ENCODE results near the gene UACA.
"Not testable (repeated sequence)": the region's sequence is repeated elsewhere in the genome, so short reads cannot be mapped to it uniquely, and the experiment has no call there.

The UACA gene

DNA sequence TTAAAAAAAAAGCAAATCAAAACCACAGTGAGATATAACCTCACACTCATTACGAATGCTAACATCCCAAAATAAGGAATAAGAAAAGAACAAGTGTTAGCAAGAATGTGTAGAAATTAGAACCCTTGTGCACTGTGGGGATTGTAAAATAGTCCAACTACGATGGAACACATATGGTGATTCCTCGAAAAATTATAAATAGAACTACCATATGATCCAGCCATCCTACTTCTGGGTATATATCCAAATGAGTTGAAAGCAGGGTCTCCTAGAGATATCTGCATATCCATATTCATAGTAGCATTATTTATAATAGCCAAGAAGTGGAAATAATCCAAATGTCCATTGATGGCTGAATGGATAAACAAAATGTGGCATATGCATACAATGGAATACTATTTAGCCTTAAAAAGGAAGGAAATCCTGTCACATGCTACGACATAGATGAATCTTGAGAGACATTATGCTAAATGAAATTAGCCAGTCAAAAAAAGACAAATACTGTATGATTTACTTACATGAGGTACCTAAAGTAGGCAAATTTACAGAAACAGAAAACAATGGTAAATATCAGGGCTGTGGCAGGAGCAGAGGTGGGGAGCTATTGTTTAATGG is 55.6 kb downstream of the UACA start:
- no peak for DNase-seq

DNA sequence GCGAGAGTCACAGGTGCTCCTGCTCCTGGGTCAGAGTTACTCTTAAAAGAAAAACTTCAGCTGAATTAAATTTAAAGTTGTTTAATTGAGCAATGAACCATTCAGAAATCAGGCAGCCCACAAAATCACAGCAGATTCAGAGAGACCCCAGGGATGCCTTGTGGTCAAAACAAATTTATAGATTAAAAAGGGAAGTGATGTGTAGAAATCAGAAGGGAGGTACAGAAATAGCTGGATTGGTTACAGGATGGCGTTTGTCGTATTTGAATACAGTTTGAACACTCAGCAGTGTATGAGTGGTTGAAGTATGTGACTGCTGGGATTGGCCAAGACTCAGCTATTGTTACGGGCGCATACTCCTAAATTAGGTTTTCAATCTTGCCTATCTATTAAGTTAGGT is 58.6 kb downstream of the UACA start:
- DNase-seq: no peak

- no peak for DNase-seq
Observed at GRCh38 chr15:70704166-70704565, 59.2 kb downstream of the UACA start.

GRCh38 chr15:70703096-70703878 is 60.1 kb downstream of the UACA start:
- DNase-seq: no peak

GRCh38 chr15:70702584-70702983 is 60.8 kb downstream of the UACA start:
- DNase-seq: no peak

DNA sequence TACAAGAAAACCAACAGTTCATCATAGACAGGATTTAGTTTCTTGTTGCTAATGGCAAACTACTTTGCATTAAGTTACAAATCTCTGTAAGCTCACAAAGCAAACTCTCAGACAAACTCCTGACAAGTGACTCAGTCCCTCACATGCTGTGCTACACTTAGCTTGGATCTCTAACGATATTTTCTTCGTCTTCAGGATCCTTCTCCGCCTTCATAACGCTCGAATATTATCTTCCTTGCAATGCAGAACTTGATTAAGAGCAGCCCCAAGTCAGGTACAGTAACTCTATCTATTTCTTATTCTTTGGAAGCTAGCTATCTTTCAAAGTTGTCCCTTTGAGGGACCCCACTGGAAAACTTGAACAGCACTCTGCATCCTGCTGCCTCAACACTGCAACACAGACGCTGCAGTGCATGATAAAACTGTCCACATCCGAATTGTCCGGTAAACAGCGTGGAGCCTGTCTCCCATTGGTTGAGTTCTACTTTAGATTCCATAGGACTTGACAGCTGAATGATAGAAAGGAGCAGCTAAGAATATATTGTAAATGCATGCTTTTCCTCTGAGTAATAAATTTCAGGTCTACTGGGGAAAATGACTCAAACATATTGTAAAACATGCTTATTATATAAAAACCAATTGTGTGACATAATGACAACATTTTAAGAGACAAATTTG is 61.3 kb downstream of the UACA start:
- no peak for DNase-seq

DNA sequence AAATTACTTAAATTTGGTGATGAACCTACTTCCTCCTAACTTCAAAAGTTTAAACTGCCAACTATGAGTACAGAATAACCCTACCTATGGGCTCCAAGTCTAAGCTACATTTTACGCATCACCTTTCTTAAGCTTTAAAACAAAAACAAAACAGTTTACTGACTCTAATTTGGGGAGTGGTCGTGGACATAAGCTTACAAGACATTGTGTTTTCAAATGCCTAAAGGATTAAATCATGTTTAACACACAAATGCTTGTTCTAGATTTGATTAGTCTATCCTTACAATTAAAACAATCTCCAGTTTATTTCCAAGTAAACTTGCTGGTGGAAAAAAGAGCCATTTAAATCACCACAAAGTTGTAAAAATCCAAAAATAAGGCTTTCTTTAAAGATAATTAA is 62.2 kb downstream of the UACA start:
- DNase-seq: no peak

DNA sequence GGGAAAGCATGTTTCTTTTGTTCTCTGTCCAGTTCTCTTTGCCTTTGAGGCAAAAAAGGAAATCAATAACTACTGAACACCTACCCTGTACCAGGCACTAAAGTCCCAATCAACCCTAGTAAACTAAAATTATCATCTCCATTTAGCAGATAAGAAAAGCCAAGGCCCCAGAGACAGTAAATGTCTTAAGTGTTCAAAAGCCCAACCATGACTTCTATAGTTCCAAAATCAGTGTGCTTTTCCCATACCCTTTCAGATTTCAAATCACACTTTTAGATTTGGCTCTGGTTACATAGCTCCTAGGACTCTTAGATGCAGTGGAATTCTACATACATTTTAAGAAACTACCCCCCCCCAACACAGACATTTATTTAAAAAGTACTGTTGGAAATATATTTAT is 63.5 kb downstream of the UACA start:
- DNase-seq: no peak

GRCh38 chr15:70698836-70699390 is 64.4 kb downstream of the UACA start:
- DNase-seq: no peak

GRCh38 chr15:70698426-70698825 is 64.9 kb downstream of the UACA start:
- no peak for DNase-seq

DNA sequence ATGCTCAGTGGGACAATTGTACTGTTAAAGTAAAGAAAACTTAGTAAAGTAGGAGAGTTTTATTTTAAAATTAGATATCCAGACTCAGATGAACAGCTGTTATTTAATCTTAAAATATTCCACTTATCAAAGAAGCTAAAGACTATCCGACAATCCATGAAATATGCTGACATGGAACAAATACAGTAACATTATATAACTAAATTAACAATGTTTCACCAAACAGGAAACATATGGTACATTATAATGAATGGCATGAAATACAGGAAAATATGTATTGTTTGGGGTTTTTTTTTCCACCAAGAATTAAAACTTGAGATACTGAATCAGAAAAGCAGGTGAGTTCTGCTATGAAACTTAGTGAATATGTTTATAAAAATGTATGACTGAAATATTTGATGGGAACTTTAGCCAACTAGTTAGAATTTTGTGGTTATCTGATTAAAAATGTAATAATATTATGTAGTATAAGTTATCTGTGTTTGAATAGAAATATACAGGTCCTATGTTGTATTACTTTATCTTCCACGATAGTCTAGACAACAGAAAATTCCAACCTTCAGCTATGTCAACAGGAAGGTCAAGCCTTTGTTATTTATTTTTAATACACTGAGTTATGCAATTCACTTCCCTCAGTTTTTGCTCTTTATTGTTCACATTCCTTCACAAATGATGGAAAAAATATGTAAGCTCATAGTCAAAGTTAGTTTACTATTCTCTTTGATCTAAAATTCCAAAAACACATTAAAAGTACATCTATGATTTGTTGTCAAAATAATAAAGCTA is 72.7 kb downstream of the UACA start:
- no peak for DNase-seq

GRCh38 chr15:70690021-70690420 is 73.3 kb downstream of the UACA start:
- no peak for DNase-seq

GRCh38 chr15:70687482-70687881 is 75.9 kb downstream of the UACA start:
- DNase-seq: no peak

DNA sequence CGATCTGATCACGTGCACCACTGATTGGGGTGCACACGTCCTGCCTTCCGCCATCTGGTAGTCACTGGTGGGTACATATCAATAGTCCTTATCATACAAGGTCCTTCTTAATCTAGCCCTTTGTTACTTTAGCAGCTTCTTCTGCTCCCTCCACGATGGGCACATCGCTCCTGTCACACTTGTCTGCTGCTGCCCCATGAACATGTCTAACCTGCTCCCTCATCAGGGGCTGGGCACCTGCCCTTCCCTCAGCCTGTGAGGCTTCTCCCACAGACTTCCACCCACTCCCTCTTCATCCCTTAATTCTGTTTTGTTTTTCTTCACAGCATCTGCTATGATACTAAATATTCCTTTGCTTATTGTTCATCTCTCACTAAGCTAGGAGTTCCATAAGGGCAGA is 82.5 kb downstream of the UACA start:
- DNase-seq: no peak

- DNase-seq: no peak
Observed at GRCh38 chr15:70679919-70680231, 83.5 kb downstream of the UACA start.

GRCh38 chr15:70672081-70672480 is 91.3 kb downstream of the UACA start:
- DNase-seq: no peak

DNA sequence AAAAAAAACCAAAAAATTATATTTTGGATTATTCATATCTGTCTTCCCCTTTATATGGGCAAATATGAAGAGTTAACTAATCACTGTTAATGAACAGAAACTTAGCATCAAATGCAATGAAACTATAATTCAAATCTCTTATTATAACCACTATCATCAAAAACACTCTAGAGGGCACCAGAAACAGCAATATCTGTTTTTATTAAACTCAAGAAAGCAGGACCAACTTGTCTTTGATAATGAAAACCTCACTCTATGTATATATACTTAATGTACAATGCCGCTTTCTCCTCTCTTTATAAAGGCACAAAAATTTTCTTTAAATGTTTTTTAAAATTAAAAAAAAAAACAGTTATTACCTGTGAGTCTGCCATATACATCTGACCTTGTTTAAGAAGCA is 92.7 kb downstream of the UACA start:
- no peak for DNase-seq

DNA sequence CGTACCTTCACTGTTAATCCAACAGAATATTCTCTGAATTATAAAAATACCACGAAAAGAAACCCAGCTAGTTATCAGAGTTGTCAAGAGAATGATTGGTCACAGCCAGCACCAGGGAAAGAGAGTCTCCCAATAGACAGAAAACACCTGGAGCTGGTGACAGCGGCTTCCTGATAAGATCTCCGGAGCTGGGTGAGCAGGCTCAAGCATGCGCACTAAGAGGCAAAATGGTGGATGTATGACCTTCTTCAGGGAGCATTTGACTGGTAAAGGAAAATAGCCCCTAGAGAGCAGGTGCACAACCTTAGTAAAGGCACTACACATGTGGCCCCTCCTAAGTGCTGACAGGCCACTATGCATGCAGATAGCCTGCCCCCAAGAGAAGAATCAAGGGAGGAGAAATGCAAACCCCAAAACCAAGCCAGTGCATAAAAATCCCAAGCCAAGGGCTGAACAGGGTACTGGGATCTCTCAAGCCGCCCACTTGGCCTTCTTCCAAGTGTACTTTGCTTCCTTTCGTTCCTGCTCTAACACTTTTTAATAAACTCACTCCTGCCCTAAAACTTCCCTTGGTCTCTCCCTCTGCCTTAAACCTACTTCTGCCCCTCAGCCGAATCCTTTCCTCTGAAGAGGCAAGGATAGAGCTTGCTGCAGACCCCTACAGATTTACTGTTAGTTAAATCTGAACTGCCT is 93.2 kb downstream of the UACA start:
- no peak for DNase-seq

DNA sequence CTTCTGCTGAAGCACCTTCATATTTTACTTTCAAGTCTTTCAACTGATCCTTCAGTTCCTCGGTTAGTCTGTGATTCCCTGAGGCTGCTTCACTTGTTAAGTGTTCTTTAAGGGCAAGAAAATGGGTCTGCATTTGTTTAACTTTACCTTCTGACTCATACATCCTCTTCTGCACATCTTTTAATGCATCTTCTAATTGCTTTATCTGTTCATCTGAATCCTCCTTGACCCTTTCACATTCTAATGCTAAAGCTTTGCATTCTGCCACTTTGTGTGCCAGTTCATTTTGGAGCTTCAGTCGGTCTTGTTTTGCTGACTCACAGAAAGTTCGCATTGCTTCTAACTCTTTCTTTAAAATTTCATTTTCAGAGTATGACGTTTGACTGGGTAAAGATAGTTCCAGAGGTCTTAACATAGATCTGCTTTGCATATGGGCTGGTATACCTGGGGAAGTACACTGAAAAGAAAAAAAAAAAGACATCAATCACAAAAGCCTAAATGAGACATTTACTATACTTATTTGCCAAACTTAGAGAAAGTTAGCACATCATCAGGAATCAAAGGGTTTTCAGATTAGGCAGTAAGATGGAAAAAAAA is 94.3 kb downstream of the UACA start:
- DNase-seq: no peak

- DNase-seq: no peak
Observed at GRCh38 chr15:70665599-70665998, 97.8 kb downstream of the UACA start.

- DNase-seq: no peak
Observed at GRCh38 chr15:70664494-70664893, 98.9 kb downstream of the UACA start.

- not testable (repeated sequence) for DNase-seq
Observed at GRCh38 chr15:70663069-70663468, 100.3 kb downstream of the UACA start.
